T-cell (primary cell): ENCODE measurements around the gene WNK2. TPM values are rescaled to one million over a fixed set of nuclear protein-coding genes. Genes with fewer than 3 reads are reported as not detected.

Source experiments
- ATAC-seq, 4 experiments: fragments of 200-7000 bp in 3 of 4; fragments of 150-1000 bp in 1 of 4; cut with Tn5 transposase; replicated peaks in 1 of 4; 1 replicate in 3 of 4; 2 replicates in 1 of 4; pipeline ENCODE4 v1.10.0; 2021; ENCODE audit warnings: moderate library complexity in 3 of 4, mild to moderate bottlenecking in 2 of 4, moderate number of reproducible peaks in 1 of 4
- CTCF ChIA-PET, 2 donors: fragments of 300-600 bp; sonication (Branson Sonifier 250); formaldehyde crosslinking; loops; one replicate each; lab custom pipeline; 2022; ENCODE audit warnings: antibody characterized with exemption in 2 of 2; lab: Charles Lee
- POLR2A ChIA-PET, 2 donors: fragments of 300-600 bp; sonication (Branson Sonifier 250); formaldehyde crosslinking; loops; one replicate each; lab custom pipeline; 2022; ENCODE audit warnings: antibody characterized with exemption in 2 of 2; lab: Charles Lee
- DNase-seq, 35 experiments: peaks; one replicate each; pipeline versions ENCODE4 v3.0.0 to v3.0.0-alpha.2; 2013 to 2023
- H3K27ac ChIP-seq: one replicate; pipeline ENCODE4 v1.5.1; 2013; ENCODE audit warnings: low read length
- H3K27me3 ChIP-seq, 2 experiments: replicated peaks in 1 of 2; 1 replicate in 1 of 2; 2 replicates in 1 of 2; pipeline versions ENCODE4 v1.6.1 to v1.7.0; 2013; ENCODE audit warnings: low read length in 1 of 2, mixed read lengths in 1 of 2; ENCODE audit not compliant: control insufficient read depth in 2 of 2, insufficient read depth in 2 of 2; ENCODE audit errors: extremely low read depth in 1 of 2
- H3K36me3 ChIP-seq, 2 donors: 1 replicate in 1 of 2; 2 replicates in 1 of 2; pipeline versions ENCODE4 v1.6.1 to v1.7.0; 2013; ENCODE audit warnings: low read length in 1 of 2; ENCODE audit not compliant: control insufficient read depth in 2 of 2, insufficient read depth in 1 of 2; ENCODE audit errors: extremely low read depth in 1 of 2
- H3K4me1 ChIP-seq, 2 experiments: 1 replicate in 1 of 2; 2 replicates in 1 of 2; pipeline versions ENCODE4 v1.6.1 to v1.7.0; 2013; ENCODE audit warnings: low read length in 2 of 2, mixed read lengths in 1 of 2; ENCODE audit not compliant: insufficient read depth in 2 of 2, control insufficient read depth in 1 of 2; ENCODE audit errors: extremely low read depth in 1 of 2
- H3K4me3 ChIP-seq, 2 donors: 1 replicate in 1 of 2; 2 replicates in 1 of 2; pipeline versions ENCODE4 v1.5.1 to v1.7.0; 2013; ENCODE audit warnings: mild to moderate bottlenecking in 2 of 2, low read length in 1 of 2, moderate library complexity in 1 of 2; ENCODE audit not compliant: control insufficient read depth in 1 of 2; ENCODE audit errors: extremely low read depth in 1 of 2
- H3K9me3 ChIP-seq: 2 replicates; pipeline ENCODE4 v1.7.0; 2013
- H3K27ac Mint-ChIP-seq, 2 donors: one replicate each; pipeline ENCODE4 v1.8.0; 2020 to 2021; ENCODE audit warnings: mild to moderate bottlenecking in 2 of 2, mixed read lengths in 2 of 2
- H3K27me3 Mint-ChIP-seq, 2 donors: one replicate each; pipeline ENCODE4 v1.8.0; 2021 to 2022; ENCODE audit warnings: mixed read lengths in 2 of 2
- H3K36me3 Mint-ChIP-seq: one replicate; pipeline ENCODE4 v1.8.0; 2021; ENCODE audit warnings: mixed read lengths
- H3K4me1 Mint-ChIP-seq, 3 donors: one replicate each; pipeline ENCODE4 v1.8.0; 2020 to 2022; ENCODE audit warnings: mixed read lengths in 3 of 3, mild to moderate bottlenecking in 1 of 3
- H3K4me3 Mint-ChIP-seq, 3 donors: one replicate each; pipeline ENCODE4 v1.8.0; 2020 to 2022; ENCODE audit warnings: mild to moderate bottlenecking in 3 of 3, mixed read lengths in 3 of 3, moderate library complexity in 3 of 3
- H3K9me3 Mint-ChIP-seq, 3 donors: one replicate each; pipeline ENCODE4 v1.8.0; 2020 to 2022; ENCODE audit warnings: mixed read lengths in 3 of 3
- WGBS: methylation state at CpG from one replicate; pipeline ENCODE4 v1.1.5; 2013; ENCODE audit warnings: missing lambda C conversion rate; ENCODE audit not compliant: insufficient coverage; 5-methylcytosine and 5-hydroxymethylcytosine counted together
- total RNA-seq, 35 experiments: library from RNA in 6 of 35; stranded (reverse) in 6 of 35; fragments of 120-200 nt in 1 of 35; gene quantifications; one replicate each; pipeline versions ENCODE4 v1.2.1 to v1.2.4 and lab custom pipeline; 2013 to 2026

WNK2 gene
- total RNA-seq, 5 donors from 2014 or later (not counting 1 experiment from before 2014, with no cell fraction given): 0.12 to 0.95 (median 0.48) TPM

GRCh38 chr9:93168581-93168980, 15.4 kb upstream of the WNK2 start:
- H3K36me3 ChIP-seq: no peaks in the 10 kb centered on the region
- 83% methylated on average over 1 of the region's 5 CpGs for WGBS
- DNase-seq (no peak), ATAC-seq (no peak)
- no peaks in the 10 kb centered on the region for H3K9me3 ChIP-seq
- no peak overlapping the region for H3K4me3 ChIP-seq
- Mint-ChIP-seq H3K36me3 (no peaks in the 10 kb centered on the region), H3K4me3 (no peak overlapping the region), H3K4me1 (peaks cover 0 to 1% (median 0%) of the 10 kb centered on the region in 3 donors), H3K27ac (no peak overlapping the region), H3K9me3 (no peaks in the 10 kb centered on the region), H3K27me3 (no peaks in the 10 kb centered on the region)
- POLR2A ChIA-PET: no interaction called here
- H3K4me1 ChIP-seq: peaks cover 0 to 5% of the 10 kb centered on the region in 2 experiments
- H3K27me3 ChIP-seq: peaks cover 0 to 12% of the 10 kb centered on the region in 2 experiments
- CTCF ChIA-PET: no interaction called here
- H3K27ac ChIP-seq: no peak overlapping the region

GRCh38 chr9:93169444-93169843, 14.5 kb upstream of the WNK2 start:
- CTCF ChIA-PET: no interaction called here

GRCh38 chr9:93170571-93170970, 13.4 kb upstream of the WNK2 start:
- CTCF ChIA-PET: interaction anchor here in 1 of 2 donors (0.6 kb wide), 1 partner anchor 357 kb away, joined by 3 read pairs; no protein-coding TSS in a partner anchor
- no peaks in the 10 kb centered on the region for H3K27me3 Mint-ChIP-seq
- ATAC-seq (no peak), DNase-seq (no peak)
- H3K4me1 Mint-ChIP-seq: peaks cover 0 to 5% (median 3%) of the 10 kb centered on the region in 3 donors
- Histone ChIP-seq H3K36me3 (no peaks in the 10 kb centered on the region), H3K4me1 (peaks cover 0 to 7% of the 10 kb centered on the region in 2 experiments), H3K27me3 (peaks cover 0 to 19% of the 10 kb centered on the region in 2 experiments), H3K4me3 (no peak overlapping the region), H3K27ac (no peak overlapping the region), H3K9me3 (no peaks in the 10 kb centered on the region)
- H3K4me3 Mint-ChIP-seq: no peak overlapping the region
- POLR2A ChIA-PET: no interaction called here
- no peaks in the 10 kb centered on the region for H3K36me3 Mint-ChIP-seq
- no peaks in the 10 kb centered on the region for H3K9me3 Mint-ChIP-seq
- WGBS: 72% methylated on average over 7 of the region's 8 CpGs
- no peak overlapping the region for H3K27ac Mint-ChIP-seq

More at GRCh38 chr9:93169444-93169843, 14.5 kb upstream of the WNK2 start:
- H3K4me3 Mint-ChIP-seq: no peak overlapping the region
- Histone ChIP-seq H3K36me3 (no peaks in the 10 kb centered on the region), H3K4me3 (no peak overlapping the region), H3K9me3 (no peaks in the 10 kb centered on the region), H3K27me3 (peaks cover 0 to 14% of the 10 kb centered on the region in 2 experiments), H3K4me1 (peaks cover 0 to 7% of the 10 kb centered on the region in 2 experiments), H3K27ac (no peak overlapping the region)
- H3K36me3 Mint-ChIP-seq: no peaks in the 10 kb centered on the region
- no peak overlapping the region for H3K27ac Mint-ChIP-seq
- DNase-seq (no peak), ATAC-seq (no peak)
- H3K27me3 Mint-ChIP-seq: no peaks in the 10 kb centered on the region
- H3K9me3 Mint-ChIP-seq: no peaks in the 10 kb centered on the region
- WGBS: 79% methylated on average over 1 of the region's 1 CpG
- peaks cover 0 to 5% (median 3%) of the 10 kb centered on the region in 3 donors for H3K4me1 Mint-ChIP-seq
- POLR2A ChIA-PET: no interaction called here

- POLR2A ChIA-PET: no interaction called here
- Histone ChIP-seq H3K27ac (no peak overlapping the region), H3K27me3 (peaks cover 0 to 19% of the 10 kb centered on the region in 2 experiments), H3K9me3 (no peaks in the 10 kb centered on the region), H3K4me1 (peaks cover 0 to 7% of the 10 kb centered on the region in 2 experiments), H3K36me3 (no peaks in the 10 kb centered on the region), H3K4me3 (no peak overlapping the region)
- Mint-ChIP-seq H3K4me3 (no peak overlapping the region), H3K27ac (no peak overlapping the region), H3K9me3 (no peaks in the 10 kb centered on the region), H3K4me1 (peaks cover 0 to 5% (median 3%) of the 10 kb centered on the region in 3 donors), H3K27me3 (no peaks in the 10 kb centered on the region), H3K36me3 (no peaks in the 10 kb centered on the region)
- DNase-seq (no peak), ATAC-seq (no peak)
- WGBS: 75% methylated on average over 5 of the region's 8 CpGs
- CTCF ChIA-PET: no interaction called here
Measured at GRCh38 chr9:93171261-93171990, 12.5 kb upstream of the WNK2 start.

- WGBS: 88% methylated on average over 18 of the region's 20 CpGs
- Mint-ChIP-seq H3K4me1 (peaks cover 0 to 5% (median 3%) of the 10 kb centered on the region in 3 donors), H3K36me3 (no peaks in the 10 kb centered on the region), H3K27ac (no peak overlapping the region), H3K4me3 (no peak overlapping the region), H3K9me3 (no peaks in the 10 kb centered on the region), H3K27me3 (no peaks in the 10 kb centered on the region)
- no peaks in the 10 kb centered on the region for H3K9me3 ChIP-seq
- DNase-seq (no peak), ATAC-seq (no peak)
- H3K27ac ChIP-seq: no peak overlapping the region
- H3K4me3 ChIP-seq: no peak overlapping the region
- ChIA-PET CTCF (no interaction called here), POLR2A (no interaction called here)
- H3K36me3 ChIP-seq: no peaks in the 10 kb centered on the region
- peaks cover 0 to 21% of the 10 kb centered on the region in 2 experiments for H3K27me3 ChIP-seq
- H3K4me1 ChIP-seq: peaks cover 0 to 7% of the 10 kb centered on the region in 2 experiments
Measured at GRCh38 chr9:93172666-93173364, 11.1 kb upstream of the WNK2 start.

- peak in 1 of 35 experiments; percentile 20 for DNase-seq
- H3K27me3 Mint-ChIP-seq: no peaks in the 10 kb centered on the region
- Histone ChIP-seq H3K4me1 (peaks cover 0 to 7% of the 10 kb centered on the region in 2 experiments), H3K36me3 (no peaks in the 10 kb centered on the region), H3K4me3 (no peak overlapping the region), H3K27ac (no peak overlapping the region), H3K9me3 (no peaks in the 10 kb centered on the region), H3K27me3 (peaks cover 0 to 24% of the 10 kb centered on the region in 2 experiments)
- no peaks in the 10 kb centered on the region for H3K9me3 Mint-ChIP-seq
- peak overlapping the region in 1 of 3 donors; percentile 1 for H3K4me3 Mint-ChIP-seq
- ChIA-PET POLR2A (no interaction called here), CTCF (no interaction called here)
- peak in 3 of 4 experiments; percentile 48 to 64 (median 49) for ATAC-seq
- H3K4me1 Mint-ChIP-seq: peaks cover 0 to 5% (median 3%) of the 10 kb centered on the region in 3 donors
- H3K36me3 Mint-ChIP-seq: no peaks in the 10 kb centered on the region
- WGBS: 72% methylated on average over 8 of the region's 12 CpGs
- peak overlapping the region; percentile 65 to 80 for H3K27ac Mint-ChIP-seq
Measured at GRCh38 chr9:93173365-93174051, 10.4 kb upstream of the WNK2 start.
